ENCODE measurements around the gene EIF4EBP3.

EIF4EBP3 gene

GRCh38 chr5:140547508-140548299, at the start of gene EIF4EBP3:
Gene EIF4EBP3 (plus strand): TSS chr5:140547662. CDS start chr5:140547738, 76 bp downstream.
- peak; percentile 77 for DNase-seq (ENCODE audit: low read depth)

- DNase-seq (ENCODE audit: low read depth): no peak
These were observed 49.6 kb upstream of the EIF4EBP3 start for GRCh38 chr5:140497897-140498296.

- no peak for DNase-seq (ENCODE audit: low read depth)
These were observed 48.9 kb upstream of the EIF4EBP3 start for GRCh38 chr5:140498591-140498990.

GRCh38 chr5:140502834-140503233, 44.6 kb upstream of the EIF4EBP3 start:
- DNase-seq (ENCODE audit: low read depth): no peak

- no peak for DNase-seq (ENCODE audit: low read depth)
These were observed 37.6 kb upstream of the EIF4EBP3 start for GRCh38 chr5:140509898-140510297.

- no peak for DNase-seq (ENCODE audit: low read depth)
These were observed 34.3 kb upstream of the EIF4EBP3 start for GRCh38 chr5:140513124-140513523.

GRCh38 chr5:140524003-140524402, 23.5 kb upstream of the EIF4EBP3 start:
- DNase-seq (ENCODE audit: low read depth): no peak

GRCh38 chr5:140540227-140540626, 7.2 kb upstream of the EIF4EBP3 start:
- no peak for DNase-seq (ENCODE audit: low read depth)

GRCh38 chr5:140542972-140543371, 4.5 kb upstream of the EIF4EBP3 start:
- DNase-seq (ENCODE audit: low read depth): no peak

- no peak for DNase-seq (ENCODE audit: low read depth)
These were observed 2.5 kb upstream of the EIF4EBP3 start for GRCh38 chr5:140544986-140545385.

GRCh38 chr5:140545606-140546005, 1.9 kb upstream of the EIF4EBP3 start:
- no peak for DNase-seq (ENCODE audit: low read depth)

- no peak for DNase-seq (ENCODE audit: low read depth)
These were observed 483 bp upstream of the EIF4EBP3 start for GRCh38 chr5:140546851-140547507.

- no peak for DNase-seq (ENCODE audit: low read depth)
These were observed 832 bp downstream of the EIF4EBP3 start for GRCh38 chr5:140548300-140548688.

GRCh38 chr5:140548791-140549190, 1.3 kb downstream of the EIF4EBP3 start:
- no peak for DNase-seq (ENCODE audit: low read depth)

GRCh38 chr5:140549237-140550144, 2.0 kb downstream of the EIF4EBP3 start:
- DNase-seq (ENCODE audit: low read depth): no peak

GRCh38 chr5:140550147-140551079, 3.0 kb downstream of the EIF4EBP3 start:
- DNase-seq (ENCODE audit: low read depth): no peak

- no peak for DNase-seq (ENCODE audit: low read depth)
These were observed 4.4 kb downstream of the EIF4EBP3 start for GRCh38 chr5:140551872-140552271.

- DNase-seq (ENCODE audit: low read depth): no peak
These were observed 6.2 kb downstream of the EIF4EBP3 start for GRCh38 chr5:140553657-140554056.

- DNase-seq (ENCODE audit: low read depth): no peak
These were observed 7.0 kb downstream of the EIF4EBP3 start for GRCh38 chr5:140554454-140554853.

GRCh38 chr5:140555747-140556312, 8.4 kb downstream of the EIF4EBP3 start:
- DNase-seq (ENCODE audit: low read depth): no peak

- DNase-seq (ENCODE audit: low read depth): no peak
These were observed 9.0 kb downstream of the EIF4EBP3 start for GRCh38 chr5:140556438-140556837.
